Ovary (tissue), 3 donors: Measurements from ENCODE around the gene HAUS8.

Experiments used
- POLR2A ChIP-seq: fragments of 450-650 bp; IDR thresholded peaks from one replicate; pipeline ENCODE4 v1.6.1; 2017; ENCODE audit warnings: antibody characterized with exemption, mild to moderate bottlenecking, moderate library complexity
- TF ChIP-seq, protein P1 (sequence below), 3 donors: fragments of 450-650 bp in 2 of 3; fragments of 200-600 bp in 1 of 3; IDR thresholded peaks; one replicate each; pipeline versions ENCODE4 v1.5.1 to v1.8.0; 2016 to 2022; ENCODE audit warnings: antibody characterized with exemption in 3 of 3, mild to moderate bottlenecking in 1 of 3
- donor health status: DM: no; HTN: no; CAD: no.

DNA sequence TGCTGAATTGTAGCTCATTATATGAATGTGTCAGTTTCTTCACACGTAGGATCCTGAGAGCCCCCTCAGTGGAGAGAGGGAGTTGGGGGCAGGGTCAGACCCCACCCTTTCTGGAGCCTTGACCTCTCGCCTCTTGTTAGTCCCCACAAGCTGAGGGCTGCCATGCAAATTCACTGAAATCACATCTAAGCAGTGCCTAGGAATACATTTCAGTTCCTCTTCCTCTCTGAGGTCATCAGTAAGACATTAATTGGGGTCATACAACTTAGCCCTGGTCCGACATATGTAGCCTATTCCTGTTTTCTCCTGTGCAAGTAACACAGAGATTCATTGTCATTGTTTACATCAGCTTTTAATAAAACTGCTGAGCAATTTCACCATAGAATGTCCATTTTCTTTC lies 30.3 kb upstream of the HAUS8 start:
- no peak for TF ChIP-seq POLR2A
- TF ChIP-seq, protein P1, sequence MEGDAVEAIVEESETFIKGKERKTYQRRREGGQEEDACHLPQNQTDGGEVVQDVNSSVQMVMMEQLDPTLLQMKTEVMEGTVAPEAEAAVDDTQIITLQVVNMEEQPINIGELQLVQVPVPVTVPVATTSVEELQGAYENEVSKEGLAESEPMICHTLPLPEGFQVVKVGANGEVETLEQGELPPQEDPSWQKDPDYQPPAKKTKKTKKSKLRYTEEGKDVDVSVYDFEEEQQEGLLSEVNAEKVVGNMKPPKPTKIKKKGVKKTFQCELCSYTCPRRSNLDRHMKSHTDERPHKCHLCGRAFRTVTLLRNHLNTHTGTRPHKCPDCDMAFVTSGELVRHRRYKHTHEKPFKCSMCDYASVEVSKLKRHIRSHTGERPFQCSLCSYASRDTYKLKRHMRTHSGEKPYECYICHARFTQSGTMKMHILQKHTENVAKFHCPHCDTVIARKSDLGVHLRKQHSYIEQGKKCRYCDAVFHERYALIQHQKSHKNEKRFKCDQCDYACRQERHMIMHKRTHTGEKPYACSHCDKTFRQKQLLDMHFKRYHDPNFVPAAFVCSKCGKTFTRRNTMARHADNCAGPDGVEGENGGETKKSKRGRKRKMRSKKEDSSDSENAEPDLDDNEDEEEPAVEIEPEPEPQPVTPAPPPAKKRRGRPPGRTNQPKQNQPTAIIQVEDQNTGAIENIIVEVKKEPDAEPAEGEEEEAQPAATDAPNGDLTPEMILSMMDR (IDR thresholded peaks at IDR 0.05), result no peak
